ENCODE data around the gene TIPRL. TPM values are rescaled to one million over a fixed set of nuclear protein-coding genes. Genes with fewer than 3 reads are reported as not detected.

The TIPRL gene
- total and polyA plus RNA-seq, 2 of the 8 experiments (the other 6 are each of a cell fraction or from before 2014, with no cell fraction given) = 8.1 to 27.4 TPM

DNA sequence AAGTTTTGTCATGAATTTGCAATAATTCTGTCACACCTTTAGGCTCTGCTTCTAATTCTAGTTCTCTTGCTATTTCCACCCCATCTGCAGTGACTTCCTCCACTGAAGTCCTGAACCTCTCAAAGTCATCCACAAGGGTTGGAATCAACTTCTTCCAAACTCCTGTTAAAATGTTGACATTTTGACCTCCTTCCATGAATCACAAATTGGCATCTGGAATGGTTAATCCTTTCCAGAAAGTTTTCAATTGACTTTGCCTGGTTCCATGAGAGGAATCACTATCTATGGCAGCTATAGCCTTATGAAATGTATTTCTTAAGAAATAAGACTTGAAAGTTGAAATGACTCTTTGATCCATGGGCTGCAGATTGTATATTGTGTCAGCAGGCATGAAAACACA is 27.3 kb downstream of the TIPRL start:
- no peak for DNase-seq (ENCODE audit: low read depth in 1 of 2, low spot score in 2 of 2)
- Histone ChIP-seq H3K18ac (ENCODE audit: extremely low read depth, low read length) (no peak overlapping the region), H3K79me2 (ENCODE audit: control insufficient read depth in 1 of 2, insufficient read depth in 2 of 2, low read length in 2 of 2) (no peaks in the 10 kb centered on the region), H3K36me3 (ENCODE audit: control insufficient read depth in 2 of 4, insufficient read depth in 4 of 4, low read length in 3 of 4) (no peaks in the 10 kb centered on the region; a peak in 1 of 8 replicates), H2BK20ac (ENCODE audit: low read length) (no peak overlapping the region), H2AK5ac (ENCODE audit: low read depth, low read length) (no peak overlapping the region), H4K8ac (ENCODE audit: extremely low read depth, insufficient read depth, low read length) (no peak overlapping the region), H2BK15ac (ENCODE audit: low read length) (no peak overlapping the region), H3K23ac (ENCODE audit: insufficient read length) (no peak overlapping the region), H3K4me1 (replicated peaks in 1 of 4; ENCODE audit: control insufficient read depth in 3 of 4, insufficient read depth in 4 of 4, low read length in 3 of 4) (no peaks in the 10 kb centered on the region), H3K56ac (replicated peaks; ENCODE audit: insufficient read length, low read depth, low read length) (no peak overlapping the region), H3K4me3 (ENCODE audit: extremely low read depth in 1 of 4, insufficient read depth in 2 of 4, low read depth in 3 of 4, low read length in 4 of 4) (no peak overlapping the region), H3K9me3 (ENCODE audit: insufficient read depth in 2 of 2, low read depth in 1 of 2, low read length in 1 of 2) (peaks cover 0 to 11% of the 10 kb centered on the region in 2 experiments; a peak in 2 of 4 replicates), H2AFZ (ENCODE audit: low read length) (no peak overlapping the region), H4K5ac (ENCODE audit: insufficient read length, low read depth, low read length) (no peak overlapping the region), H3K4ac (replicated peaks; ENCODE audit: insufficient read length, low read depth, low read length) (no peak overlapping the region), H2BK12ac (ENCODE audit: low read depth, low read length) (no peak overlapping the region), H3K23me2 (ENCODE audit: low read depth, low read length) (no peaks in the 10 kb centered on the region), H2BK5ac (ENCODE audit: low read depth, low read length) (no peak overlapping the region), H3K14ac (ENCODE audit: insufficient read length) (no peak overlapping the region), H3K4me2 (ENCODE audit: insufficient read depth in 1 of 2, low read depth in 2 of 2, low read length in 2 of 2) (no peak overlapping the region), H3K27ac (ENCODE audit: low read depth, low read length) (no peak overlapping the region), H4K91ac (replicated peaks; ENCODE audit: insufficient read length, low read length) (no peak overlapping the region), H3K27me3 (replicated peaks in 1 of 4; ENCODE audit: control insufficient read depth in 3 of 4, extremely low read depth in 1 of 4, insufficient read depth in 3 of 4, low read length in 3 of 4) (no peaks in the 10 kb centered on the region), H3K79me1 (ENCODE audit: low read depth, low read length) (no peaks in the 10 kb centered on the region), H3K9ac (replicated peaks in 1 of 4; ENCODE audit: extremely low read depth in 1 of 4, low read depth in 3 of 4, low read length in 3 of 4) (no peak overlapping the region), H4K20me1 (replicated peaks in 1 of 2; ENCODE audit: control insufficient read depth in 1 of 2, insufficient read depth in 2 of 2, low read length in 2 of 2) (no peaks in the 10 kb centered on the region), H2BK120ac (replicated peaks; ENCODE audit: low read depth, low read length) (no peak overlapping the region)
- FAIRE-seq = no peak
- POLR2A ChIA-PET (ENCODE audit: partially characterized antibody) = no interaction called here
- CTCF ChIA-PET (ENCODE audit: partially characterized antibody) = no interaction called here
- no peak for TF ChIP-seq CHD1 (IDR thresholded peaks at IDR 0.05; ENCODE audit: low read depth, low read length)
- TF ChIP-seq CBX5 (IDR thresholded peaks at IDR 0.05; ENCODE audit: low read depth, low read length) = no peak
- TF ChIP-seq ASH2L (IDR thresholded peaks at IDR 0.05; ENCODE audit: low read length) = no peak
- TF ChIP-seq, protein P1, sequence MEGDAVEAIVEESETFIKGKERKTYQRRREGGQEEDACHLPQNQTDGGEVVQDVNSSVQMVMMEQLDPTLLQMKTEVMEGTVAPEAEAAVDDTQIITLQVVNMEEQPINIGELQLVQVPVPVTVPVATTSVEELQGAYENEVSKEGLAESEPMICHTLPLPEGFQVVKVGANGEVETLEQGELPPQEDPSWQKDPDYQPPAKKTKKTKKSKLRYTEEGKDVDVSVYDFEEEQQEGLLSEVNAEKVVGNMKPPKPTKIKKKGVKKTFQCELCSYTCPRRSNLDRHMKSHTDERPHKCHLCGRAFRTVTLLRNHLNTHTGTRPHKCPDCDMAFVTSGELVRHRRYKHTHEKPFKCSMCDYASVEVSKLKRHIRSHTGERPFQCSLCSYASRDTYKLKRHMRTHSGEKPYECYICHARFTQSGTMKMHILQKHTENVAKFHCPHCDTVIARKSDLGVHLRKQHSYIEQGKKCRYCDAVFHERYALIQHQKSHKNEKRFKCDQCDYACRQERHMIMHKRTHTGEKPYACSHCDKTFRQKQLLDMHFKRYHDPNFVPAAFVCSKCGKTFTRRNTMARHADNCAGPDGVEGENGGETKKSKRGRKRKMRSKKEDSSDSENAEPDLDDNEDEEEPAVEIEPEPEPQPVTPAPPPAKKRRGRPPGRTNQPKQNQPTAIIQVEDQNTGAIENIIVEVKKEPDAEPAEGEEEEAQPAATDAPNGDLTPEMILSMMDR (IDR thresholded peaks at IDR 0.05; ENCODE audit: control extremely low read depth in 1 of 3, insufficient read depth in 1 of 3, low read depth in 1 of 3, low read length in 3 of 3) = no peak
- TF ChIP-seq HDAC6 (IDR thresholded peaks at IDR 0.05; ENCODE audit: low read depth, low read length) = no peak
- TF ChIP-seq PHF8 (conservative IDR thresholded peaks at IDR 0.05; ENCODE audit: low read depth, low read length) = no peak
- TF ChIP-seq ZNF274 (IDR thresholded peaks at IDR 0.05; ENCODE audit: borderline replicate concordance, extremely low read depth, low read length) = no peak
- no peak for TF ChIP-seq NANOG (IDR thresholded peaks at IDR 0.05; ENCODE audit: insufficient read depth, low read depth, low read length, poor library complexity, severe bottlenecking)
- TF ChIP-seq, protein P2, sequence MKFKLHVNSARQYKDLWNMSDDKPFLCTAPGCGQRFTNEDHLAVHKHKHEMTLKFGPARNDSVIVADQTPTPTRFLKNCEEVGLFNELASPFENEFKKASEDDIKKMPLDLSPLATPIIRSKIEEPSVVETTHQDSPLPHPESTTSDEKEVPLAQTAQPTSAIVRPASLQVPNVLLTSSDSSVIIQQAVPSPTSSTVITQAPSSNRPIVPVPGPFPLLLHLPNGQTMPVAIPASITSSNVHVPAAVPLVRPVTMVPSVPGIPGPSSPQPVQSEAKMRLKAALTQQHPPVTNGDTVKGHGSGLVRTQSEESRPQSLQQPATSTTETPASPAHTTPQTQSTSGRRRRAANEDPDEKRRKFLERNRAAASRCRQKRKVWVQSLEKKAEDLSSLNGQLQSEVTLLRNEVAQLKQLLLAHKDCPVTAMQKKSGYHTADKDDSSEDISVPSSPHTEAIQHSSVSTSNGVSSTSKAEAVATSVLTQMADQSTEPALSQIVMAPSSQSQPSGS (IDR thresholded peaks at IDR 0.05; ENCODE audit: low read length) = no peak
- TF ChIP-seq JUND (IDR thresholded peaks at IDR 0.05; ENCODE audit: low read length) = no peak
- TF ChIP-seq TAF1 (IDR thresholded peaks at IDR 0.05; ENCODE audit: low read depth, low read length) = no peak
